Measurements from ENCODE around the gene PDGFRB.

DNA sequence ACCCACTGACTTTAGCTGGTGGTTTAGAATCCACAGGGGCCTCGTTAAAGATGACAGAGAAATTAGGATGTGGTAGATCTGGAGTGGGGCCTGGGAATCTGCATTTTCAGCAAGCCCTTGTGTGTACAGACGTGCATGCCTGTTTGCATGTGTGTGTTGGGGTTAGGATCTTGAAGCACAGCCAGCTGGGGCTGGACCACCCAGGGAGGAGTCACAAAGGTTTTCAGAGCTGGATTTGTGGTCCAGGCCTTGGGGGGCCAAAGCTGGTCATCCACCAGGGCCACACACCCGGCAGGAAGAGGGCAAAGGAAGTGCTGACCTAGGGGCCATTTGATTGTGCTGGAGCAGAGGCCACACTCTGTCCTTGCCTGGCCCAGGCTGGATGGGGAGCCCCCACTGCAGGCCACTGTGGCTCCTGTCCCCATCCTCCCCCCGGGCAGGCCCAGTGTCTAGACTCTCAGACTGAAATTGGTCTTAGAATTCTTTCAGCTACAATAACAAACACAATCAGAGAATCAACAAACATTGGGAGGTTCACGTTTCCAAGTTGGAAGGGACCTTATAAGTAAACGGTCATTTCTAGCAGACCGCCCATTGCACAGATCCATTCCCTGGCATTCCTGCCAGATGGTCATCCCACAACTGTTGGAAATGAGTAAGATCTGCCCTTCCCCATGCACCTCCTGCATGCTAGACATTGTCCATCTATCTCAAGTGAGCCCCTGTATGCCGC is 21.3 kb upstream of the PDGFRB start:
- TF ChIP-seq CTCF (IDR thresholded peaks at IDR 0.05) (no peak), POLR2A (IDR thresholded peaks at IDR 0.05) (no peak)

Data from right lobe of liver (tissue), 4 donors.